Stimulated activated CD4-positive, alpha-beta T cell treated with anti-CD3 and anti-CD28 coated beads, Interleukin-1b, Interleukin-23, amount 100 ng/mL, for 1 hour (primary cell): ENCODE measurements around the gene SERPINA3.
"Not testable (repeated sequence)": the region's sequence is repeated elsewhere in the genome, so short reads cannot be mapped to it uniquely, and the experiment has no call there.

Source experiments
- DNase-seq, 2 donors: peaks; one replicate each; pipeline ENCODE4 v3.0.0-alpha.2; 2020; ENCODE audit warnings: low read depth in 2 of 2

The SERPINA3 gene

DNA sequence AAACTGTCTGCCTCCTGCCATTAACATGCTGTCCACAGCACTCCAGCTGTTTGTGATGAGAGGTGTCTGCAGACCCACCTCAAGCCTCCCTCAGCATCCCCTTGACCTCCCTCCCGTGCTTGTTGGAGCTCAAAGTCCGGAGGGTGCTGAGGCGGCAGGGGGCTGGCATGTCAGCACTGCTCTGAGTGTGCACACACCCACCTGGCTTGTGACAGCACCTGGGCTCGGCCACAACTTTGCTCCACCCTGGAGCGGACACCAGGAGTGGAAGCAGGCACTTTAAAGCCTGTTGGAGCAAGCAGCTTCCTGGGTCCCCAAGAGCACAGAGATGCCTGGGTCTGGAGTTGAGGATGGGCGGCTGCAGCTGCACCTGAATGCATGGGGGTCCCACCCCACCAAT, 20.9 kb downstream of the SERPINA3 start:
- no peak for DNase-seq

- DNase-seq, result no peak
Measured at GRCh38 chr14:94635154-94635553, 23.0 kb downstream of the SERPINA3 start.

GRCh38 chr14:94636744-94637412, 24.7 kb downstream of the SERPINA3 start:
- DNase-seq, result no peak

GRCh38 chr14:94637814-94638213, 25.6 kb downstream of the SERPINA3 start:
- DNase-seq, result not testable (repeated sequence)

DNA sequence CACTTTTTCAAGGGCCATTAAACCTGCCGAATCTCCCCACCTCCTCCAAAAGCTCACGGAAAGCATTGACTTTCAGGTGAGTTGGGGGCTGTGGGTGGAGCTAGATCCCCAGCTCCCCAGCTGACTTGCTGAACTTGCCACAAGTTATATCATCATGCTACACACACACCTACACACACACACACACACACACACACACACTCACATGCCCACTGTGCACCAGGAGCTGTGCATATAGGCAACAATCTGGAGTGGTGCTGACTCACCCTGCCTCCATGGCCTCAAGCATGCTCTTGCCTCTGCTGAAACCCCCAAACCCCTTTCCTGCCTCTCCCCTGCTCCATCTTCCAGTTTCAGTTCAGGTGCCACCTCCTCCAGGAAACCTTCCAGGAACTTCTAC, 26.1 kb downstream of the SERPINA3 start:
- DNase-seq, result no peak

- no peak for DNase-seq
Measured at GRCh38 chr14:94638961-94639817, 27.0 kb downstream of the SERPINA3 start.

GRCh38 chr14:94640721-94641631, 28.8 kb downstream of the SERPINA3 start:
- no peak for DNase-seq

GRCh38 chr14:94641632-94641955, 29.4 kb downstream of the SERPINA3 start:
- no peak for DNase-seq

GRCh38 chr14:94643316-94644101, 31.3 kb downstream of the SERPINA3 start:
- no peak for DNase-seq

GRCh38 chr14:94644102-94644535, 31.9 kb downstream of the SERPINA3 start:
- no peak for DNase-seq

GRCh38 chr14:94646066-94646465, 33.9 kb downstream of the SERPINA3 start:
- no peak for DNase-seq

- DNase-seq, result no peak
Measured at GRCh38 chr14:94646481-94646880, 34.3 kb downstream of the SERPINA3 start.

GRCh38 chr14:94648801-94649200, 36.6 kb downstream of the SERPINA3 start:
- DNase-seq, result no peak

DNA sequence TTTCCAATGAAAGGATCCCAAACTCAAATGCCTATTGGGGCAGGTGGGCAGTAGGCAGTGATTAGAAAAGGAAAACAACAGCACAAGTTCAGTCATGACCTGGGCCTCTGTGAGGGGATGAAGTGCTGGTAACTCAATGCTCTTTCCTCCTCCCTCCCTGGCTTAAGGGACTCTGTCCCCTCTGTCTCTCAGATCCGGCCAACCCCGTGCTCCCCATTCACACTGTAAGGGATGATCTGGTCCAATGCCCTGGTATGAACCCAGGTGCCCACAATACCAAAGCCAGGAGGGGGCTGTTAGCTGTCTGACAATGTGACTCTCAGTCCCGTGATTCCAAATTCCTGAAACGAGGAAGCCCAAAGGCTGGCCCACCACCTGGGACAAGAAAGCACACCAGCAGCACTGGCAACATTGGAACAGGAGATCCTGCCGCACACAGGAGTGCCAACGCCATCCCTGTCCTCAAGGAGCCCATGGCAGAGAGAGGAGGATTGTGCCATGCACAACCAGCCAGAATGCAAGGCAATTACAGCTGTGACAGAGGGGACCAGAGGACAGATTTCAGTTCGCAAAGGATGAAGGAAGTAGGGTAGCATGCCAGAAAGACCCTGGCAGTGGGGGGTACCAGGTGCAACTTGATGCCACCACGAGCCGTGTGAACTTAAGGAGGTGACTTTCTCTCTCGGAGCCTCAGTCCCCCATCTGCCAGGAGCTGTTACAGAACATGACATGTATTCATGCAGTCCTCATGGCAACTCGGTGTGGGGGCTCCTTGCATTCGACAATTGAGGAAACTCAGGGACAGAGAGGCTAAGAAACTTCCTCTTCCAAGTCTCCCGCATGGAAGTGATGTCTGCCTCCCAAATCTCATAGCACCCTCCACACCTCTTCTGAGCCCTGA, 37.6 kb downstream of the SERPINA3 start:
- no peak for DNase-seq

DNA sequence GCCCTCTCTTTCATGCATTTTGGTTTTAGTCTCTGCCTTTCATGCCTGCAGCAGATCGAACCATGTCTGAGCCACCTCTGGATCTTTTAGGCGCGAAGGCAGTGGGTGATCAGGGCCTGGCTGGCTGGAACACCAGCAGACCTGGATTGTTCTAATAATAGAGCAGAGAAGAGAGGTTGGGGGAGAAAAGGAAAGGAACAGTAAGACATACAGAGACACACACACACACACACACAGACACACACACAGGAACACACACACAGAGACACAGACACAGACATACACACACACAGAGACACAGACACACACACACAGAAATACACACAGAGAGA, 38.2 kb downstream of the SERPINA3 start:
- DNase-seq, result no peak

DNA sequence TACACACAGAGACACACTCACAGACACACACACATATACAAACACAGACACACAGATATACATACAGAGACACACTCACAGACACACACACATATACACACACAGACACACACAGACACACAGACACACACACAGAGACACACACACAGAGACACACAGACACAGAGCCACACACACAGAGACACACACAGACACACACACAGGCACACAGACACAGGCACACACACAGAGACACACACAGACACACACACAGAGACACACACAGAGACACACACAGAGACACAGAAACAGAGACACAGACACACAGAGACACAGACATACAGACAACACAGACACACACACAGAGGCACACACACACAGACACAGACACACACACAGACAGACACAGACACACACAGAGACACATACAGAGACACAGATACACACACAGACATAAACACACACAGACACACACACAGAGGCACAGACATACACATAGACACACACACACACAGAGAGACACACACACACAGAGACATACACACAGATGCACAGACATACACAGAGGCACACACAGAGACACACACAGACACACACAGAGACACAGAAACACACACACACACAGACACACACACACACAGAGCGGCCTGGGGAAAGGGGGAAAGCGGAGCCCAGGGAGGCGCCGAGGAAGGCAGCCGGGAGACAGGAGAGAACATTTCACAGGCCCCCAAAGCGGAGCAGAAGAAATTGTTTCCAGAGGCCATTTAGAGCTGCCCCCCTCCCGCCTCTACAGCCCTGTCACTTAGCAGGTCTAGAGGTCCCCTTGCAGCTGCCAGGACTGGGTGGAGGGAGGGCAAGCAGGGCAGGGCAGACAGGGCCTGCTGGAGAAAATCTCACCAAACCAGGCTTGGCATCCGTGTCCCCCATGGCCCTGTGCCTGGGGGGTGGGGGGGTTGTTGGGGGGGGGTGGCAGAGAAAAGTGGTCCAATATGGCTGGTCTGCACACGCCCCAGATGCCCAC, 38.9 kb downstream of the SERPINA3 start:
- DNase-seq, result no peak

GRCh38 chr14:94653321-94653720, 41.1 kb downstream of the SERPINA3 start:
- DNase-seq, result no peak

GRCh38 chr14:94654071-94654861, 42.1 kb downstream of the SERPINA3 start:
- DNase-seq, result no peak
